HG02970 (cell line): ENCODE data around the gene PALB2.

Experiments
- ATAC-seq: cut with Tn5 transposase; IDR thresholded peaks from one replicate; pipeline ENCODE4 v1.9.1; 2021; ENCODE audit warnings: mild to moderate bottlenecking, moderate library complexity, moderate number of reproducible peaks; ENCODE audit not compliant: unreplicated experiment, low FRiP score

The PALB2 gene

DNA sequence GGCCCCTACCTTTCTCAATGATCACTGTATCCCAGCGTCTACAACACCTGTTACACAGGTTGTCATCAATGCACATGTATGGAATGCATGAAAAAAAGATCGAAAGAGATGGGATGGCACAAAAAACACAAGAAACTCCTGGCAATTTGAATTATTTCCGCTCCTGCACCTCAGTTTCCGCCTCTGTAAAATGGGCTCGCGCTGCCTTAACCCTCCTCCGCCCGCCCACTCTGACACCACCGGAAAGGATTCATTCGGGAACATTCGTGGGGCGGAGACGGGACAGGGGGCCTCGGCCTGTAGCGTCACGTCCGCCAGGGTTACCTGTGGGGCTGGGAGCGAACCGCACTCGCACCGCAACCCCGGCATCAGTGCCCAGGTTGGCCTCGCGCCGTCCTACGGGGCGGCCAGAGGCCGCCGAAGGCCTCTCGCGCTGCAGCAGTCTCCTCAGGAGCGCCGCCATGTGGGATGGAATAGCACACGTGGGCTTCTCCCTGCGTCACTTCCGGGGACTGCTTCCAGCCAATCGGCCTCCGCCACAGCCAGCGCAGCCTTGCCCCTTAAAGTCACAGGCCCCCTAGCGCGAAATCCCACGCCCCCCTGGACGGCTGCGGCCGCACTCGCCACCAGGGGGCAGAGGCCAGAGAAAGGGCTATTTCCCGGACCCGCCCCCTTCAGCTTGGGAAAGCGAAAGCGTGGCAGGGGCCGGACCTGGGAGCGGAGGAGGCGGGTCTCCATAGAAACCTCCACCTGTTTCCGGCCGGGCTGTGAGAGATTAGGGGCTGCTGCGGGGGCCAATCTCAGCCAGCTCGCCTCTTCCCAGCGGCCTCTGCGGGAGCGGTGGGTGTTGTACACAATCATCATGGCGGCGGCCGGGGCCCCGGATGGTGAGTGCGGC lies 84.0 kb downstream of the PALB2 start, which contains the start of the genes EARS2 and UBFD1:
EARS2 (minus strand) TSS at position 470 of the 898 bp plus-strand sequence; CDS start at position 463, 7 bp downstream.
UBFD1 (plus strand) TSS at position 847 of the 898 bp plus-strand sequence; CDS start at position 863, 16 bp downstream.
- peak; percentile 92 for ATAC-seq

DNA sequence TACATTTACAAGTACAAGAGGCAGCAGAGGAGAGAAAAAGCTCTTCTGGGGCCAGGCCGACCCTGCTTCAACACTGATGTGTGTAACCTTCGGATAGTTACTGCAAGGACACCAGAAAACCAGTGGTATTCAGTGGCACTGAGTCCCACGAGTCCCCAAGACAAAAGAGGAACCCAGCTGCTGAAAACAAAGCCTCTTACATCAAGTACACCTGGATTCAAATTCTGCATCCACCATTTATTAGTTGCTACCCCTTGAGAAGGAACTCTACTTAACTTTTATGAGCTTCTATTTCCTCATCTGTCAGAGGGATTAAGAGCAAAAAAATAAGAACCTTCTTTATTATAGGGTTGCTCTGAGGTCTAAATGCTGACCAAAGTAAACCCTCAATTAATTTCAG lies 86.6 kb downstream of the PALB2 start:
- ATAC-seq, result no peak
